Stimulated activated CD4-positive, alpha-beta T cell treated with anti-CD3 and anti-CD28 coated beads, Interleukin-12 subunit alpha, Interleukin-12 subunit beta, amount 100 ng/mL, for 24 hours (primary cell): ENCODE measurements around the gene FAM114A1.

ENCODE experiments used
- DNase-seq, 2 experiments: peaks; one replicate each; pipeline ENCODE4 v3.0.0-alpha.2; 2020; ENCODE audit warnings: low read depth in 2 of 2

Gene FAM114A1

GRCh38 chr4:38858097-38858420 lies 9.5 kb upstream of the FAM114A1 start:
- no peak for DNase-seq

- DNase-seq = no peak
Measured at GRCh38 chr4:38859501-38859900, 8.1 kb upstream of the FAM114A1 start.

GRCh38 chr4:38860788-38861424 lies 6.7 kb upstream of the FAM114A1 start:
- peak in 1 of 2 experiments; percentile 47 for DNase-seq

GRCh38 chr4:38861791-38862190 lies 5.8 kb upstream of the FAM114A1 start:
- DNase-seq = no peak

- no peak for DNase-seq
Measured at GRCh38 chr4:38865445-38865844, 2.2 kb upstream of the FAM114A1 start.

- DNase-seq = no peak
Measured at GRCh38 chr4:38866973-38867477, 581 bp upstream of the FAM114A1 start.

GRCh38 chr4:38868059-38868960 lies 704 bp downstream of the FAM114A1 start:
- DNase-seq = no peak

GRCh38 chr4:38869511-38869910 lies 1.9 kb downstream of the FAM114A1 start:
- DNase-seq = no peak

- no peak for DNase-seq
Measured at GRCh38 chr4:38870098-38870808, 2.6 kb downstream of the FAM114A1 start.

GRCh38 chr4:38871593-38871992 lies 4.0 kb downstream of the FAM114A1 start:
- DNase-seq = no peak

- no peak for DNase-seq
Measured at GRCh38 chr4:38872620-38873019, 5.0 kb downstream of the FAM114A1 start.

GRCh38 chr4:38873290-38873944 lies 5.8 kb downstream of the FAM114A1 start:
- DNase-seq = no peak

GRCh38 chr4:38876636-38877035 lies 9.0 kb downstream of the FAM114A1 start:
- no peak for DNase-seq

- no peak for DNase-seq
Measured at GRCh38 chr4:38884254-38884653, 16.6 kb downstream of the FAM114A1 start.

- no peak for DNase-seq
Measured at GRCh38 chr4:38889143-38889542, 21.5 kb downstream of the FAM114A1 start.

- DNase-seq = no peak
Measured at GRCh38 chr4:38891051-38891983, 23.7 kb downstream of the FAM114A1 start.

- DNase-seq = no peak
Measured at GRCh38 chr4:38894322-38894982, 26.8 kb downstream of the FAM114A1 start.

- no peak for DNase-seq
Measured at GRCh38 chr4:38896940-38897339, 29.3 kb downstream of the FAM114A1 start.

- no peak for DNase-seq
Measured at GRCh38 chr4:38898245-38898644, 30.6 kb downstream of the FAM114A1 start.

- DNase-seq = no peak
Measured at GRCh38 chr4:38902221-38902620, 34.6 kb downstream of the FAM114A1 start.
